Astrocyte of the cerebellum (primary cell): ENCODE results near the gene PIGL.
"Not testable (repeated sequence)": the region's sequence is repeated elsewhere in the genome, so short reads cannot be mapped to it uniquely, and the experiment has no call there.

Experiments used
- DNase-seq: peaks from one replicate; pipeline ENCODE4 v3.0.0-alpha.2; 2011; ENCODE audit warnings: low read depth
- H3K4me3 ChIP-seq: 2 replicates; pipeline ENCODE4 v1.5.1; 2011; ENCODE audit warnings: mild to moderate bottlenecking, low read depth, low read length, moderate library complexity
- CTCF ChIP-seq: IDR thresholded peaks from 2 replicates; pipeline ENCODE4 v1.5.1; 2012; ENCODE audit warnings: low read length, low read depth, moderate library complexity, mild to moderate bottlenecking; ENCODE audit errors: missing control alignments
- in situ Hi-C: cut with HindIII; loops from 2 replicates; pipeline ENCODE4 v1.10.0; 2017; ENCODE audit warnings: low sequenced_read_pairs

Gene PIGL

GRCh38 chr17:16304830-16305229, 87.8 kb downstream of the PIGL start:
- no peak overlapping the region for H3K4me3 ChIP-seq
- in situ Hi-C loops: no loop called here
- TF ChIP-seq CTCF: peak; percentile 76
- DNase-seq: no peak

- no peak for TF ChIP-seq CTCF
- no peak for DNase-seq
- in situ Hi-C loops: no loop called here
- no peak overlapping the region for H3K4me3 ChIP-seq
These were observed 89.2 kb downstream of the PIGL start for GRCh38 chr17:16306211-16306610.

DNA sequence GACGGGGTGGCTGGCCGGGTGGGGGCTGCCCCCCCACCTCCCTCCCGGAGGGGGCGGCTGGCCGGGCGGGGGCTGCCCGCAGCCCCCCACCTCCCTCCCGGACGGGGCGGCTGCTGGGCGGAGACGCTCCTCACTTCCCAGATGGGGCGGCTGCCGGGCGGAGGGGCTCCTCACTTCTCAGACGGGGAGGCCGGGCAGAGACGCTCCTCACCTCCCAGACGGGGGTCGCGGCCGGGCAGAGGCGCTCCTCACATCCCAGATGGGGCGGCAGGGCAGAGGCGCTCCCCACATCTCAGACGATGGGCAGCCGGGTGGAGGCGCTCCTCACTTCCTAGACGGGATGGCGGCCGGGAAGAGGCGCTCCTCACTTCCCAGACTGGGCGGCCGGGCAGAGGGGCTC, 95.1 kb downstream of the PIGL start:
- in situ Hi-C loops, H3K4me3 ChIP-seq: not testable (repeated sequence)

DNA sequence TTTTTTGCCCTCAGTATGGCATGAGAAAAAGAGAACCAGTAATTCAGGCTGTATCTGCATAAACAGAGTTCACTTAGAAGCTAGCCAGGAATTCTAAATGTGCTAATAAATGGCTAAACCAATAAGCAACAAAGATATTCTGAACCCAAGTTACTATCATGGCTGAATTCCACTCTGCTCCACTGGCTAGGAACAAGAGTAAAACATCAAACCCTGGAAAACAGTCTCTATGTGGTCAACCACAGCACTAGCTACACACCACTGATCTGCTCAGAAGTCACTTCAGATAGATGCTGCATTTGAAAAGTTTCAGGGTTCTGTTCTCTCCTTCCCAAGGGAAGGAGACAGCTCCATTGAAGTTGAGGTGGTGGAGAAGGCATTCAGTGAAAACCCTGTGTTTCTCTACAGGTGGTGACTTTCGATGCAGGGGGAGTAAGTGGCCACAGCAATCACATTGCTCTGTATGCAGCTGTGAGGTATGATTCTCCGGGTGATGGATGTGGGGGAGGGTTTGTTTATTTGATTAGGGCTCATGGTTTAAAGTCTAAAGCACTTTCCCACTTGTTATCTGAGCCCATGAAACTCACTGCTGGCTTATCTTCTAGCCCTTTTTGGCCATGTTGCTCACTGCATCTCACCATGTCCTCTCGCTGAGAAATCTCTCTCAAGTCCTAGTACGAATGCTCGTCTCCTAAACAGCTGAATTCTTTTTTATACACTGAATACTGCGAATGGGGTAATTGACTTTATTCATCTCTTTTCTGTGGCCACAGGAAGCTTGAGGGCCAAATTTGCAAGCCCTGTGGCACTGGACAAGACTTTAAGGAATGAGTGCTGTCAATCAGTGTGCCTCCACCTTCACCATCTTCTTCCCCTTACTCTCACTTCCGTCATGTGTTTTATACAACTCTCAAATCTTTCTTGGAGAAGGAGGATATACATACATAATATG, 96.4 kb downstream of the PIGL start:
- peak; percentile 53 for DNase-seq
- H3K4me3 ChIP-seq: no peak overlapping the region
- in situ Hi-C loops: no loop called here
- TF ChIP-seq CTCF: no peak

More for the DNA sequence above, 95.1 kb downstream of the PIGL start:
- DNase-seq: not testable (repeated sequence)

DNA sequence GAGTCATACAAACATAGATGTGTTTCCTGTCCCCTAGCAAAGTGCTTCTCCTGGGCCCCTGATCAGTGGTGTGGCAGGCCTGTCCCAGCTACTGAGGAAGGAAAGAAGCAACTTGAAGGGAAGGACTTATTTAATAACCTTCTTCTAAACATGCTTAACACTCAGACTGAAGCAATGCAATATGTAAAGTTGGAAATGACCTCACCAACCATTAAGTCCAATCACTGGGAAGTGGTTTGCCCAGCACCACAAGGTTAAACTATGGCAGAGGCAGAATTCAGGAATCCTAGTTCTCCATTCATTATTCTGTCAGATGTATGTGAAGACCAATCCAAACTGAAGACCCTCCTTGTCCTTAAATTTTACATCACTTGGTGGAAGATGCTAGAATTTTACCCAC, 97.2 kb downstream of the PIGL start:
- in situ Hi-C loops: no loop called here
- no peak overlapping the region for H3K4me3 ChIP-seq
- DNase-seq: no peak
- no peak for TF ChIP-seq CTCF

DNA sequence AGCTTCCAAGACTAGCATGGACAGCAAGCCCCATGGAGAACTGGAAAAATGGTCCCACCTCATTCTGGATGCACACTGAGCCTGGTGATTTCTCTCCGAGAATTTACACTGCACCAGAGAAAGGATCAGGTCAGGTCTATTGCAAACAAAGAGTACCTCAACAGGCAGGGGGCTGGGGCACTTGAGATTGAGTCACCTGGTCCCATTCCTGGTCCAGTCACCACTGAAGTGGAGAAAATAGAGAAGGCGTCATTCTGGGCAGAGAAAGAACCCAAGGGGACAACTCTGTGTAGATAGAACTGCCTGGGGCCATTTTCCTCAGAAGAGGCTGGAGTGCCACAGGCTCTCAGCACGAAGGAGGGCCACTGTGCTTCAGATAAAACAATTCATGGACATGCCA, 97.8 kb downstream of the PIGL start:
- no peak for DNase-seq
- no peak for TF ChIP-seq CTCF
- in situ Hi-C loops: no loop called here
- no peak overlapping the region for H3K4me3 ChIP-seq

- TF ChIP-seq CTCF: no peak
- no peak for DNase-seq
- in situ Hi-C loops: no loop called here
- no peak overlapping the region for H3K4me3 ChIP-seq
These were observed 103.0 kb downstream of the PIGL start for GRCh38 chr17:16319969-16320368.
